OCI-LY7 (cell line): ENCODE results near the gene SH3RF1. TPM values are rescaled to one million over a fixed set of nuclear protein-coding genes. Genes with fewer than 3 reads are reported as not detected.
A peak's percentile ranks its signal among the peaks of the same experiment; 100 is the strongest.
"Not testable (repeated sequence)": the region's sequence is repeated elsewhere in the genome, so short reads cannot be mapped to it uniquely, and the experiment has no call there.

Experiments
- BruUV-seq: library from RNA; stranded (reverse); fragments of 400-500 nt; replicated peaks from 2 replicates; lab custom pipeline; 2021; lab: Mats Ljungman, UMichigan
- CTCF ChIA-PET: fragments of 300-600 bp; sonication (Branson Sonifier 250); formaldehyde crosslinking; loops from one replicate; lab custom pipeline; 2022; ENCODE audit warnings: antibody characterized with exemption; ENCODE audit not compliant: unreplicated experiment; lab: Charles Lee
- POLR2A ChIA-PET: fragments of 300-600 bp; sonication (Branson Sonifier 250); formaldehyde crosslinking; loops from one replicate; lab custom pipeline; 2022; ENCODE audit warnings: antibody characterized with exemption; lab: Charles Lee
- DNase-seq: peaks from one replicate; pipeline ENCODE4 v3.0.0-alpha.2; 2015; ENCODE audit warnings: low spot score
- H2AFZ ChIP-seq: fragments of 200-600 bp; sonication (generic), shearing (Covaris generic); 2 replicates; pipeline ENCODE4 v1.6.1; 2014; ENCODE audit warnings: mild to moderate bottlenecking, antibody characterized with exemption, low read length, moderate library complexity
- H3K27ac ChIP-seq: fragments of 200-600 bp; sonication (generic); 2 replicates; pipeline ENCODE4 v1.5.1; 2014; ENCODE audit warnings: mixed run types, low read depth, mild to moderate bottlenecking, moderate library complexity, low read length, inconsistent platforms; ENCODE audit not compliant: poor library complexity, severe bottlenecking
- H3K36me3 ChIP-seq: fragments of 200-600 bp; sonication (generic); 2 replicates; pipeline ENCODE4 v1.6.1; 2014; ENCODE audit warnings: mild to moderate bottlenecking, antibody characterized with exemption, low read length, moderate library complexity, mixed read lengths; ENCODE audit not compliant: insufficient read depth
- H3K4me1 ChIP-seq: fragments of 200-600 bp; sonication (generic); 2 replicates; pipeline ENCODE4 v1.5.1; 2014; ENCODE audit warnings: mild to moderate bottlenecking, low read length; ENCODE audit not compliant: insufficient read depth, poor library complexity, severe bottlenecking
- H3K4me2 ChIP-seq: fragments of 200-600 bp; sonication (generic); 2 replicates; pipeline ENCODE4 v1.6.1; 2014; ENCODE audit warnings: mild to moderate bottlenecking, low read length
- H3K4me3 ChIP-seq: fragments of 200-600 bp; sonication (generic); 2 replicates; pipeline ENCODE4 v1.5.1; 2014; ENCODE audit warnings: mild to moderate bottlenecking, low read depth, low read length; ENCODE audit not compliant: poor library complexity, severe bottlenecking
- H3K79me2 ChIP-seq: fragments of 200-600 bp; sonication (generic); 2 replicates; pipeline ENCODE4 v1.6.1; 2016; ENCODE audit warnings: low read depth, mild to moderate bottlenecking, low read length, moderate library complexity, mixed read lengths; ENCODE audit not compliant: insufficient read depth
- H3K9me2 ChIP-seq: fragments of 200-600 bp; sonication (generic); 2 replicates; pipeline ENCODE4 v1.6.1; 2016; ENCODE audit warnings: mild to moderate bottlenecking, low read length, mixed read lengths; ENCODE audit not compliant: insufficient read depth
- H3K9me3 ChIP-seq: fragments of 200-600 bp; sonication (generic); 2 replicates; pipeline ENCODE4 v1.6.1; 2014; ENCODE audit warnings: mild to moderate bottlenecking, mixed run types, low read length, mixed read lengths
- H4K20me1 ChIP-seq: fragments of 200-600 bp; sonication (generic); 2 replicates; pipeline ENCODE4 v1.6.1; 2014; ENCODE audit warnings: mild to moderate bottlenecking, antibody characterized with exemption, low read length, moderate library complexity, mixed read lengths; ENCODE audit not compliant: insufficient read depth
- EZH2phosphoT487 ChIP-seq: fragments of 200-600 bp; sonication (generic); IDR thresholded peaks from 2 replicates; pipeline ENCODE4 v1.6.1; 2018; ENCODE audit warnings: low read depth, borderline replicate concordance, mild to moderate bottlenecking, mixed run types, antibody characterized with exemption, low read length, moderate library complexity, mixed read lengths
- intact Hi-C: fragments of 100-400 bp; cut with micrococcal nuclease; formaldehyde crosslinking; loops from one replicate; pipeline ENCODE4 v1.10.0; 2022; ENCODE audit not compliant: unreplicated experiment
- total RNA-seq, 2 experiments: library from RNA; depleted of rRNA in 1 of 2; stranded (reverse); fragments of >200 nt in 1 of 2; shearing (Covaris generic) in 1 of 2; gene quantifications; 2 replicates each; pipeline ENCODE4 v1.2.3, GENCODE V29; 2014 to 2022
- TF ChIP-seq, protein P1 (sequence below): fragments of 200-600 bp; sonication (generic); conservative IDR thresholded peaks from 2 replicates; pipeline ENCODE4 v1.5.1; 2014; ENCODE audit warnings: mild to moderate bottlenecking, antibody characterized with exemption, low read length, moderate library complexity, mixed read lengths

Gene SH3RF1
- total RNA-seq, 2 experiments from 2014 or later, result not detected

DNA sequence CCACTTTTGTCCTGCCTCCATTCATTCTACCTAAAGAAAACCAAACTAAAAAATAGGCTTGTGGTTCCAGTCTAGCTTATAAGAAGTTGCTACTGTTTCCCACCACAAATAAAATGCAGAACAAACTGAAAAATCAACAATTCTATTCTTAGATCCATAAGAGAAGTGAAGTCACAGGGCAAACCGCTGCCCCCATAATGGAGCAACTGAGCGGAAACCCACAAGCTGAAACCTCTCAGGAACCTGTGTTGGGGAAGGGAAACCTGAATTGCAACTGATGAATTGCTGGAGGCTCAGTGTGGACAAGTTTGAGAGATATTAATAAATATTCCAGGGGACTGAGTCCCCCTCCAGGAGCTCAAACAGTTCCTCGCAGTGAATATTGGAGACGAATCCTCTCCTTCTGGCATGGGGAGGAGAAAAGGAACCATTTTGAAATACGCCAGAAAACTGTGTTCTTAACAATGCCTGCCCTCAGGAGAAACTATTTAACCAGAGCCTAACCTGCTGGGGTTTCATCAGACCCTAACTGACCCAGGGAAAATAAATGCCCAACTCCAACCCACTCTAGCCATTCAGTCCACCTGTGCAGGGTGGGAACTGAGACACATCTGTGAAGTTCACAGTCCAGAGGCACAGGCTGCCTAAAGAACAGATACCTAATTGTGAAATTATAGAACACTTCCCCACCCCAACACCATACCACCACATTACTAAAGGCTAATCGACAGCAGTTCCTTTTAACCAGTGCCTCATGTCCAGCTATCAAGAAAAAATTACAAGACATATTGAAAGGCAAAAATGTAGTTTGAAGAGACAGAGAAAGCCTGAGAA, 22.8 kb upstream of the SH3RF1 start:
- H2AFZ ChIP-seq, result no peak overlapping the region
- DNase-seq, result no peak
- H3K79me2 ChIP-seq, result no peaks in the 10 kb centered on the region
- POLR2A ChIA-PET, result no interaction called here
- no peaks in the 10 kb centered on the region for H3K9me3 ChIP-seq
- no peak overlapping the region for H3K4me3 ChIP-seq
- H3K27ac ChIP-seq, result no peak overlapping the region
- no peak for TF ChIP-seq EZH2phosphoT487
- TF ChIP-seq, protein P1, sequence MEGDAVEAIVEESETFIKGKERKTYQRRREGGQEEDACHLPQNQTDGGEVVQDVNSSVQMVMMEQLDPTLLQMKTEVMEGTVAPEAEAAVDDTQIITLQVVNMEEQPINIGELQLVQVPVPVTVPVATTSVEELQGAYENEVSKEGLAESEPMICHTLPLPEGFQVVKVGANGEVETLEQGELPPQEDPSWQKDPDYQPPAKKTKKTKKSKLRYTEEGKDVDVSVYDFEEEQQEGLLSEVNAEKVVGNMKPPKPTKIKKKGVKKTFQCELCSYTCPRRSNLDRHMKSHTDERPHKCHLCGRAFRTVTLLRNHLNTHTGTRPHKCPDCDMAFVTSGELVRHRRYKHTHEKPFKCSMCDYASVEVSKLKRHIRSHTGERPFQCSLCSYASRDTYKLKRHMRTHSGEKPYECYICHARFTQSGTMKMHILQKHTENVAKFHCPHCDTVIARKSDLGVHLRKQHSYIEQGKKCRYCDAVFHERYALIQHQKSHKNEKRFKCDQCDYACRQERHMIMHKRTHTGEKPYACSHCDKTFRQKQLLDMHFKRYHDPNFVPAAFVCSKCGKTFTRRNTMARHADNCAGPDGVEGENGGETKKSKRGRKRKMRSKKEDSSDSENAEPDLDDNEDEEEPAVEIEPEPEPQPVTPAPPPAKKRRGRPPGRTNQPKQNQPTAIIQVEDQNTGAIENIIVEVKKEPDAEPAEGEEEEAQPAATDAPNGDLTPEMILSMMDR, result no peak
- no peak overlapping the region for H3K4me2 ChIP-seq
- intact Hi-C loops, result no loop called here
- BruUV-seq, result no TSS peak
- H3K9me2 ChIP-seq, result 0 out of 2 replicates have a peak, but pooled peaks cover 3% of the 10 kb centered on the region
- no peaks in the 10 kb centered on the region for H3K4me1 ChIP-seq
- CTCF ChIA-PET, result no interaction called here
- H3K36me3 ChIP-seq, result no peaks in the 10 kb centered on the region
- H4K20me1 ChIP-seq, result no peaks in the 10 kb centered on the region

DNA sequence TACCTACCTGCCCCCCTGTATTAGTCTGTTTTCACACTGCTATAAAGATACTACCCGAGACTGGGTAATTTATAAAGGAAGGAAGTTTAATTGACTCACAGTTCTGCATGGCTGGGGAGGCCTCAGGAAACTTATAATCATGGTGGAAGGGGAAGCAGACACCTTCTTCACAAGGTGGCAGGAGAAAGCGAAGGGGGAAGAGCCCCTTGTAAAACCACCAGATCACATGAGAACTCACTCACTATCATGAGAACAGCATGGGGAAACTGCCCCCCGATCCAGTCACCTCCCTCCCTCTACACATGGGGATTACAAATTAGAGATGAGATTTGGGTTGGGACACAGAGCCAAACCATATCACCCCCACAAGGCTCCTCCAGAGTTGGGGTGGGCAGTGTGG, 17.2 kb upstream of the SH3RF1 start:
- H3K4me3 ChIP-seq, BruUV-seq, H3K9me2 ChIP-seq, POLR2A ChIA-PET, H3K36me3 ChIP-seq, H3K9me3 ChIP-seq, H4K20me1 ChIP-seq, H2AFZ ChIP-seq, H3K4me1 ChIP-seq, H3K4me2 ChIP-seq, H3K79me2 ChIP-seq, CTCF ChIA-PET, H3K27ac ChIP-seq, DNase-seq, intact Hi-C loops: not testable (repeated sequence)

DNA sequence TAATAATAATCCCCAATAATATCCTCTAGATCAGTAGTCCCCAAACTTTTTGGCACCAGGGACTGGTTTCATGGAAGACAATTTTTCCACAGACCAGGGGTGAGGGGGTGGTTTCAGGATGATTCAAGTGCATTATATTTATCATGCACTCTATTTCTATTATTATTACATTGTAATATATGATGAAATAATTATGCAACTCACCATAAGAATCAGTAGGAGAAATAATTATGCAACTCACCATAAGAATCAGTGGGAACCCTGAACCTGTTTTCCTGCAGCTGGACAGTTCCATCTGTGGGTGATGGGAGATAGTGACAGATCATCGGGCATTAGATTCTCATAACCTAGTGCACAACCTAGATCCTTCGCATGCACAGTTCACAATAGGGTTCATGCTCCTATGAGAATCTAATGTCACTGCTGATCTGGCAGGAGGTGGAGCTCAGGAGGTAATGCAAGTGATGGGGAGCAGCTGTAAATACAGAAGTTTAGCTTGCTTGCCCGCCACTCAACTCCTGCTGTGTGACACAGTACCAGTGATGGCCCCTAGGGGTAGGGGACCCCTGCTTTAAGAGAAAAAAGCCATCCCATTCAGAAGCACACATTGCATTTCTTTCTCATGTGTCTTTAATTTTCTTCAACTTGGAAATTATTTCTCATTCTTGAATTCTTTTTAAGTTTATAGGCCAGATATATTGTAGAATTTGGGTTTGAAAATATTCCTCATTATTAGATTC, 16.0 kb upstream of the SH3RF1 start:
- Histone ChIP-seq H3K9me2 (no peaks in the 10 kb centered on the region), H3K27ac (no peak overlapping the region), H4K20me1 (no peaks in the 10 kb centered on the region), H3K79me2 (no peaks in the 10 kb centered on the region), H2AFZ (no peak overlapping the region), H3K4me1 (no peaks in the 10 kb centered on the region), H3K36me3 (no peaks in the 10 kb centered on the region), H3K9me3 (no peaks in the 10 kb centered on the region), H3K4me3 (no peak overlapping the region), H3K4me2 (no peak overlapping the region)
- intact Hi-C loops, result no loop called here
- POLR2A ChIA-PET, result interaction anchor here (0.6 to 0.8 kb wide), 2 partner anchors 11 to 28 kb away, joined by 3 read pairs; no protein-coding TSS in a partner anchor
- DNase-seq, result no peak
- BruUV-seq, result no TSS peak
- no peak for TF ChIP-seq EZH2phosphoT487
- TF ChIP-seq, protein P1, result peak; percentile 60
- CTCF ChIA-PET, result no interaction called here
